RWPE1 (cell line): ENCODE measurements around the gene OR52J3.

Experiments
- CTCF ChIA-PET: fragments of 350-600 bp; sonication (Branson Sonifier 250); formaldehyde crosslinking; extraction: SDS; loops from one replicate; lab custom pipeline; 2021; lab: Yijun Ruan, JAX
- POLR2A ChIA-PET: fragments of 400-600 bp; formaldehyde crosslinking; extraction: SDS; loops from one replicate; lab custom pipeline; 2020; ENCODE audit warnings: antibody characterized with exemption; ENCODE audit not compliant: low non-redundant PET; lab: Yijun Ruan, JAX
- DNase-seq: peaks from one replicate; pipeline ENCODE4 v3.0.0; 2012; ENCODE audit warnings: low spot score
- H3K27ac ChIP-seq: fragments of 450-650 bp; 2 replicates; pipeline ENCODE4 v1.5.1; 2017
- CTCF ChIP-seq: fragments of 450-650 bp; conservative IDR thresholded peaks from 2 replicates; pipeline ENCODE4 v1.5.1; 2017; ENCODE audit warnings: low read depth, mild to moderate bottlenecking

The OR52J3 gene

GRCh38 chr11:5083602-5084001 lies 37.3 kb downstream of the OR52J3 start:
- no peak for TF ChIP-seq CTCF
- ChIA-PET CTCF (no interaction called here), POLR2A (no interaction called here)
- no peak for DNase-seq
- H3K27ac ChIP-seq: no peak overlapping the region

DNA sequence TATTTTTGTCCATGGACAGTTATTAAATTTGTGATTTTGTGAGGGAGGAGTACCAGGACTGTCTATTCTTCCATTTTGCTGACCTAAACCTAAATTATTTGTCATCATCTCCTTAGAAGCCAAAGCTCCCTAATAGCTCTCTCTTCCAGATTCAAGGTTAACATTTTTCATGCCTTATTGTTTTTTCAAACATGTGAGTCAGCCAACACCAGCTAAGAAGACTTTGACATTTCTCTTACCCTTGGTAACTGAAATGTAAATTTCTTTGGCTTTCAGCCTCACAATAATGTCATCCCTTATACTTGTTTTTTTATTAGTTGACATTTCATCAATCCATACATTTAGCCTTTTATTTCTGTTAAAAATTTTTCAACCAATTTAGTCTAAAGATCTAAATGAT lies 42.2 kb downstream of the OR52J3 start:
- no peak overlapping the region for H3K27ac ChIP-seq
- ChIA-PET POLR2A (no interaction called here), CTCF (interaction anchor here (1.2 kb wide), 1 partner anchor 803 kb away, joined by 4 read pairs; no protein-coding TSS in a partner anchor)
- no peak for TF ChIP-seq CTCF
- DNase-seq: no peak

- CTCF ChIA-PET: interaction anchor here (0.5 kb wide), 1 partner anchor 509 kb away, joined by 3 read pairs; no protein-coding TSS in a partner anchor
- no peak for DNase-seq
- no peak for TF ChIP-seq CTCF
- no peak overlapping the region for H3K27ac ChIP-seq
- POLR2A ChIA-PET: no interaction called here
Observed at GRCh38 chr11:5090668-5091067, 44.3 kb downstream of the OR52J3 start.

- no peak overlapping the region for H3K27ac ChIP-seq
- TF ChIP-seq CTCF: no peak
- ChIA-PET CTCF (no interaction called here), POLR2A (no interaction called here)
- DNase-seq: no peak
Observed at GRCh38 chr11:5092821-5093585, 46.7 kb downstream of the OR52J3 start.

DNA sequence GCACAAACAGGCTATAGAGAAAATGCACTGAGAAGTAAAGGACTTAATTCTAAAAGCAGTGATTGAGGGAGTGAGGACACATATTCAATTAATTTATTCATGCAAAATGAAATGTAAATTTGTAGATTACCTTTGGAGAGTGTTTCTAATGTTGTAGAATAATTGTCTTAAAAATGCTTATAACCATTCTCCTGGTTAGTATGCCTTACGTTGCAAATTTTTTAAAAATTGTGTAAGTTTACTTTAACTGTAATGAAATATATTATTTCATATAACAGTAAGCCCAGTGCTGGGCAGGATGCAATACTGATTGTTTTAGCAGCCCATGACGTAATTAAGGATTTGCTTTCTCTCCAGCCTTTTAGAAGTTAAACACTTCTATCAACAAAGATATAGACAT lies 49.7 kb downstream of the OR52J3 start:
- ChIA-PET CTCF (no interaction called here), POLR2A (no interaction called here)
- no peak for TF ChIP-seq CTCF
- no peak for DNase-seq
- no peak overlapping the region for H3K27ac ChIP-seq
